Kidney epithelial cell (primary cell): ENCODE measurements around the gene KRTAP2-1. TPM values are rescaled to one million over a fixed set of nuclear protein-coding genes. Genes with fewer than 3 reads are reported as not detected.
"Not testable (repeated sequence)": the region's sequence is repeated elsewhere in the genome, so short reads cannot be mapped to it uniquely, and the experiment has no call there.

Source experiments
- DNase-seq: peaks from one replicate; pipeline ENCODE4 v3.0.0-alpha.2; 2010; ENCODE audit warnings: low read depth
- H3K27me3 ChIP-seq: 2 replicates; pipeline ENCODE4 v1.6.0; 2011; ENCODE audit warnings: low read length; ENCODE audit not compliant: control insufficient read depth, insufficient read depth
- H3K36me3 ChIP-seq: 2 replicates; pipeline ENCODE4 v1.5.1; 2011; ENCODE audit warnings: low read length; ENCODE audit not compliant: control insufficient read depth, insufficient read depth
- H3K4me3 ChIP-seq: 2 replicates; pipeline ENCODE4 v1.5.1; 2011; ENCODE audit warnings: low read depth, mild to moderate bottlenecking, control low read depth, low read length
- total RNA-seq: library from RNA; depleted of rRNA; stranded (reverse); fragments of >200 nt; gene quantifications from 2 replicates; pipeline ENCODE4 v1.2.3, GENCODE V29; 2015
- TF ChIP-seq, protein P1 (sequence below): IDR thresholded peaks from 2 replicates; pipeline ENCODE4 v1.5.1; 2011; ENCODE audit warnings: mild to moderate bottlenecking, moderate library complexity, low read length, control low read depth, inconsistent platforms; ENCODE audit not compliant: insufficient read depth, poor library complexity, severe bottlenecking

Gene KRTAP2-1
- total RNA-seq, 1 donor from 2014 or later, result not detected

- no peak for DNase-seq
- TF ChIP-seq, protein P1, sequence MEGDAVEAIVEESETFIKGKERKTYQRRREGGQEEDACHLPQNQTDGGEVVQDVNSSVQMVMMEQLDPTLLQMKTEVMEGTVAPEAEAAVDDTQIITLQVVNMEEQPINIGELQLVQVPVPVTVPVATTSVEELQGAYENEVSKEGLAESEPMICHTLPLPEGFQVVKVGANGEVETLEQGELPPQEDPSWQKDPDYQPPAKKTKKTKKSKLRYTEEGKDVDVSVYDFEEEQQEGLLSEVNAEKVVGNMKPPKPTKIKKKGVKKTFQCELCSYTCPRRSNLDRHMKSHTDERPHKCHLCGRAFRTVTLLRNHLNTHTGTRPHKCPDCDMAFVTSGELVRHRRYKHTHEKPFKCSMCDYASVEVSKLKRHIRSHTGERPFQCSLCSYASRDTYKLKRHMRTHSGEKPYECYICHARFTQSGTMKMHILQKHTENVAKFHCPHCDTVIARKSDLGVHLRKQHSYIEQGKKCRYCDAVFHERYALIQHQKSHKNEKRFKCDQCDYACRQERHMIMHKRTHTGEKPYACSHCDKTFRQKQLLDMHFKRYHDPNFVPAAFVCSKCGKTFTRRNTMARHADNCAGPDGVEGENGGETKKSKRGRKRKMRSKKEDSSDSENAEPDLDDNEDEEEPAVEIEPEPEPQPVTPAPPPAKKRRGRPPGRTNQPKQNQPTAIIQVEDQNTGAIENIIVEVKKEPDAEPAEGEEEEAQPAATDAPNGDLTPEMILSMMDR, result no peak
Measured at GRCh38 chr17:41073676-41074075, 26.6 kb upstream of the KRTAP2-1 start.

GRCh38 chr17:41071606-41072360 is 24.7 kb upstream of the KRTAP2-1 start:
- no peaks in the 10 kb centered on the region for H3K27me3 ChIP-seq
- TF ChIP-seq, protein P1, result no peak
- no peak overlapping the region for H3K4me3 ChIP-seq
- no peaks in the 10 kb centered on the region for H3K36me3 ChIP-seq
- no peak for DNase-seq

More at GRCh38 chr17:41073676-41074075, 26.6 kb upstream of the KRTAP2-1 start:
- no peak overlapping the region for H3K4me3 ChIP-seq
- H3K36me3 ChIP-seq, result no peaks in the 10 kb centered on the region
- no peaks in the 10 kb centered on the region for H3K27me3 ChIP-seq

DNA sequence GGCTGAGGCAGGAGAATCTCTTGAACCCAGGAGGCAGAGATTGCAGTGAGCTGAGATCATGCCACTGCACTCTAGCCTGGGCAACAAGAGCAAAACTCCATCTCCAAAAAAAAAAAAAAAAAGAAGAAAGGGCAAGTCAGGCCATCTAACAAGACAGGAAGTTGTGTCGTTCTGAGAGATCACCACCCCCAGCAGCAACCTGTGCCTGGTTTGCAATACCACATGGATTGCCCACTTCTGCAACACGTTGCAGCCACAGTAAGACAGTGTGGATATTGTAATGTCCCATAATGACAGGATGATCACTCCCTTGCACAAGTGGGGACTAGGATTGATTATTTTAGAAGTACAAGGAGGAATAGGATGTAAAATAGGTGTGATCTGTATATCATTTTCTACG is 21.9 kb upstream of the KRTAP2-1 start:
- H3K36me3 ChIP-seq, result no peaks in the 10 kb centered on the region
- no peaks in the 10 kb centered on the region for H3K27me3 ChIP-seq
- H3K4me3 ChIP-seq, result no peak overlapping the region
- DNase-seq, result no peak
- TF ChIP-seq, protein P1, result no peak

GRCh38 chr17:41067281-41067680 is 20.2 kb upstream of the KRTAP2-1 start:
- no peak for DNase-seq
- H3K27me3 ChIP-seq, result no peaks in the 10 kb centered on the region
- H3K36me3 ChIP-seq, result no peaks in the 10 kb centered on the region
- no peak overlapping the region for H3K4me3 ChIP-seq
- TF ChIP-seq, protein P1, result no peak

- DNase-seq, result peak; percentile 87
- no peaks in the 10 kb centered on the region for H3K27me3 ChIP-seq
- H3K36me3 ChIP-seq, result no peaks in the 10 kb centered on the region
- TF ChIP-seq, protein P1, result no peak
- no peak within 1 kb of the TSS for H3K4me3 ChIP-seq
Measured at GRCh38 chr17:41065829-41066624, 18.9 kb upstream of the KRTAP2-1 start, which contains the start of gene KRTAP2-4. KRTAP2-4 (minus strand) TSS chr17:41065879; CDS start chr17:41065845, 34 bp downstream.

DNA sequence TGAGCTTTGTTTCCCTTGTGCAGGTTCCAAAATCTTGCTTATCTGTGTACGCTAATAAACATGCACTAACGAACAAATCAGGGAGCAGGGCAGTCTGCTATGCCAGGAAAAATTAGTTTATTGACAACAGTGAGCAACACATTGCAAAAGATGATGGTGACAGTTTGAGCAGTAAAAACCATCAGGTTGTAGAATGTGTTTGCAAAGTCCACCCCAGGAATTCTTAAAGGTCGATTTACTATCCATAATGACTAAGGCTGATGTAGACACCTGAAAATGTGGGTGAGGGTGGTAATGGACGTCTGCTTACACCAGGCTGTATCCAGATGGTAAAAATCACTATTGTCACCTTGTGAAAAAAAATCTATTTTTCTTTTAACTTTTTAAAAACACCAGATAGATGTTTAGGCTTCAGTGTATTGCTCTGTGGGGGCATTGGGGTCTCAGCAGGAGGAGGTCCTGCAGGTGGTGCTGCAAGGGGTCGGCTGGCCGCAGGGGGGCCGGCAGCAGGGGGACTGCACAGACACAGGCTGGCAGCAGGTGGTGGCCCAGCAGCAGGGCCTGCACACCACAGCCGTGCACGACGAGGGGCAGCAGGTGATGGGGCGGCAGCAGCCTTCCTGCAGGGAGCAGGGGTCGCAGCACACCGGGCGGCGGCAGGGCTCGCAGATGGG is 18.0 kb upstream of the KRTAP2-1 start:
- not testable (repeated sequence) for DNase-seq, H3K27me3 ChIP-seq, H3K36me3 ChIP-seq, H3K4me3 ChIP-seq
